Thoracic aorta (tissue), 2 donors: ENCODE measurements around the gene KCTD10. TPM values are rescaled to one million over a fixed set of nuclear protein-coding genes. Genes with fewer than 3 reads are reported as not detected.
"Not testable (repeated sequence)": the region's sequence is repeated elsewhere in the genome, so short reads cannot be mapped to it uniquely, and the experiment has no call there.

Source experiments
- ATAC-seq: fragments of 150-250 bp; one replicate; pipeline ENCODE4 v1.8.0; 2017; ENCODE audit warnings: low read depth; ENCODE audit not compliant: insufficient number of reproducible peaks, low FRiP score
- DNase-seq: peaks from one replicate; pipeline ENCODE4 v3.0.0-alpha.2; 2020; ENCODE audit warnings: low spot score
- H3K27ac ChIP-seq, 2 donors: fragments of 200-600 bp; sonication (generic); 1 replicate in 1 of 2; 2 replicates in 1 of 2; pipeline ENCODE4 v1.5.1; 2016; ENCODE audit warnings: mild to moderate bottlenecking in 2 of 2, moderate library complexity in 2 of 2
- H3K27me3 ChIP-seq: fragments of 200-600 bp; sonication (generic); replicated peaks from 2 replicates; pipeline ENCODE4 v1.6.0; 2016; ENCODE audit warnings: mild to moderate bottlenecking; ENCODE audit not compliant: insufficient read depth
- H3K36me3 ChIP-seq: fragments of 200-600 bp; sonication (generic); one replicate; pipeline ENCODE4 v1.5.1; 2016
- H3K4me1 ChIP-seq, 2 donors: fragments of 200-600 bp; sonication (generic); 1 replicate in 1 of 2; 2 replicates in 1 of 2; pipeline versions ENCODE4 v1.5.1 to v1.6.0; 2016; ENCODE audit warnings: low read depth in 2 of 2, mild to moderate bottlenecking in 1 of 2; ENCODE audit not compliant: control insufficient read depth in 1 of 2
- H3K4me3 ChIP-seq: fragments of 200-600 bp; sonication (generic); 2 replicates; pipeline ENCODE4 v1.5.1; 2016; ENCODE audit warnings: mild to moderate bottlenecking
- H3K9me3 ChIP-seq: fragments of 200-600 bp; sonication (generic); 2 replicates; pipeline ENCODE4 v1.5.1; 2016
- total RNA-seq, 2 donors: library from RNA; depleted of rRNA; stranded (reverse); fragments of >200 nt; gene quantifications; one replicate each; pipeline versions ENCODE4 v1.1.0 to v1.2.3, GENCODE V29; 2016
- TF ChIP-seq, protein P1 (sequence below): fragments of 200-600 bp; sonication (generic); IDR thresholded peaks from one replicate; pipeline ENCODE4 v1.5.1; 2019; ENCODE audit warnings: antibody characterized with exemption

KCTD10 gene
- total RNA-seq, 2 donors from 2014 or later: 109 to 271 TPM

DNA sequence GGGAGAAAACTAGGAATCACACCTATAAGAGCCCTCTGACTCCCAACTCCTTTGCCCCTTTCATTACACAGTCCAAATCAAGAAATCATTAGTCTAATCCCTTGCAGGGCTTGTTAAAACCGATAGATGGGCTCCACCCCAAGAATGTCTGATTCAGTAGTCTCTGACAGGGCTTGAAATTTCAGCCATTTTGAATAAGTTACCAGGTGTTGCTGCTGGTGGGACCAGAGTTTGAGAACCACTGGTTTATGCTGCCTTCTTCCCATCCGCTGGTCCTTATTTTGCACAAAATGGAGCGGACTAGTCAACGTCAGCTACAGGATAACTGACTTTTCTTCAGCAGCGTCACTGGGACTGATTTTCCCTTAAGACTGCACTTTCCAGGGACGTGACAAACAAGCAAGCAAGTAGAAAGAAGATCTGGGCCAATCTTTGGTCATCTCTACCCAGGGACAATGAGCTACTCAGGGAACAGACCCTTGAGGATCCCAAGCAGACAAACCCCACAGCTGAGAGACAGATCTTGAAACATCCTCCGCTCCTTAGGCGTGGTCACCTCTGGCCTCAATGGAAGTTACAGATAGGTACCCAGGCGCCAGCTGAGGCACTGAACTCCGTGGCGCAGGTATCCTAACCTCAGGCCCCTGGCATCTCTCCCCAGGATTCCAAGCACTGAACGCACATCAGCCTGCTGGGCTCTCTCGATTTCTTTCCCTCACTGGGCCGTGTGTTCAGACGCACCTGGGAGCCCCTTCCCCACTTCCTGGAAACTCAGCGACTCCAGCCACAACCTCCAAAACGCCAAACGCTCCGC is 900 bp downstream of the KCTD10 start:
- no peak for DNase-seq
- Histone ChIP-seq H3K4me3 (peak overlapping the region; percentile 77), H3K36me3 (no peaks in the 10 kb centered on the region), H3K4me1 (peaks cover 33 to 63% of the 10 kb centered on the region in 2 donors), H3K27me3 (no peaks in the 10 kb centered on the region), H3K27ac (peak overlapping the region; percentile 93 to 99), H3K9me3 (no peaks in the 10 kb centered on the region)
- TF ChIP-seq, protein P1, sequence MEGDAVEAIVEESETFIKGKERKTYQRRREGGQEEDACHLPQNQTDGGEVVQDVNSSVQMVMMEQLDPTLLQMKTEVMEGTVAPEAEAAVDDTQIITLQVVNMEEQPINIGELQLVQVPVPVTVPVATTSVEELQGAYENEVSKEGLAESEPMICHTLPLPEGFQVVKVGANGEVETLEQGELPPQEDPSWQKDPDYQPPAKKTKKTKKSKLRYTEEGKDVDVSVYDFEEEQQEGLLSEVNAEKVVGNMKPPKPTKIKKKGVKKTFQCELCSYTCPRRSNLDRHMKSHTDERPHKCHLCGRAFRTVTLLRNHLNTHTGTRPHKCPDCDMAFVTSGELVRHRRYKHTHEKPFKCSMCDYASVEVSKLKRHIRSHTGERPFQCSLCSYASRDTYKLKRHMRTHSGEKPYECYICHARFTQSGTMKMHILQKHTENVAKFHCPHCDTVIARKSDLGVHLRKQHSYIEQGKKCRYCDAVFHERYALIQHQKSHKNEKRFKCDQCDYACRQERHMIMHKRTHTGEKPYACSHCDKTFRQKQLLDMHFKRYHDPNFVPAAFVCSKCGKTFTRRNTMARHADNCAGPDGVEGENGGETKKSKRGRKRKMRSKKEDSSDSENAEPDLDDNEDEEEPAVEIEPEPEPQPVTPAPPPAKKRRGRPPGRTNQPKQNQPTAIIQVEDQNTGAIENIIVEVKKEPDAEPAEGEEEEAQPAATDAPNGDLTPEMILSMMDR: no peak
- no peak for ATAC-seq

DNA sequence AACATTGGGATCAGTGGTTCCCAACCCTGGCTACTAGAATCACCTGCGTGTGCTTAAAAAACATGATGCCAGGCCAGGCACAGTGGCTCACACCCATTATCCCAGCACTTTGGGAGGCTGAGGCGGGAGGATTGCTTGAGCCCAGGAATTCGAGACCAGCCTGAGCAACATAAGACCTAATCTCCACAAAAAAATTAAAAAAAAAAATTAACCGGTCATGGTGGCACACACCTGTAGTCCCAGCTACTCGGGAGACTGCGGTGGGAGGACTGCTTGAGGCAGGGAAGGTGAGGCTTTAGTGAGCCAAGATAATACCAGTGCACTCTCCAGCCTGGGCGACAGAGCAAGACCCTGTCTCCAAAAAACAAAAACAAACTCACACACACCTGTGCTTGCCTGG is 2.0 kb downstream of the KCTD10 start:
- H3K36me3 ChIP-seq: no peaks in the 10 kb centered on the region
- TF ChIP-seq, protein P1: no peak
- H3K27ac ChIP-seq: peak overlapping the region; percentile 93 to 99
- no peaks in the 10 kb centered on the region for H3K27me3 ChIP-seq
- peaks cover 42 to 74% of the 10 kb centered on the region in 2 donors for H3K4me1 ChIP-seq
- DNase-seq: no peak
- no peak for ATAC-seq
- peak overlapping the region; percentile 77 for H3K4me3 ChIP-seq
- H3K9me3 ChIP-seq: no peaks in the 10 kb centered on the region

DNA sequence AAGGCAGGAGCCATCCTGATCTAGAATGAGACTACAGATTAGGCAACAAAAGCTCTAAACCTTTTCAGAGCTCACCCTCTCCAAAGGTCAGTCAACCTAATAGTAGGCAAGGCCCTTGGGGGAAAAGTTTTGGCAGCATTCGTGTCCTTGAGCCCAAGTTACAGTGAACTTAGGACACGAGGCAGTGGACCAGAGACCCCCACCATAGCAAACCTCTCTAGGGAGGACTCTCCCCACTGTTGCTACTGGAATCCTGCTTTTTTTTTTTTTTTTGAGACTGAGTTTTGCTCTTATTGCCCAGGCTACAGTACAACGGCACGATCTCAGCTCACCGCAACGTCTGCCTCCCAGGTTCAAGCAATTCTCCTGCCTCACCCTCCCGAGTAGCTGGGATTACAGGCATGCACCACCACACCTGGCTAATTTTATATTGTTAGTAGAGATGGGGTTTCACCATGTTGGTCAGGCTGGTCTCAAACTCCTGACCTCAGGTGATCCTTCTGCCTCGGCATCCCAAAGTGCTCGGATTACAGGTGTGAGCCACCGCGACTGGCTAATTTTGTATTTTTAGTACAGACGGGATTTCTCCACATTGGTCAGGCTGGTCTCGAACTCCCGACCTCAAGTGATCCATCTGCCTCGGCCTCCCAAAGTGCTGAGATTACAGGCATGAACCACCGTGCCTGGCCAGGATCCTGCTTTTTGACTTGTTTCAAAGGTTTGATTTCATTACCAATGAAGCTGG is 3.4 kb downstream of the KCTD10 start:
- H3K4me1 ChIP-seq: peaks cover 42 to 79% of the 10 kb centered on the region in 2 donors
- not testable (repeated sequence) for H3K4me3 ChIP-seq, ATAC-seq, H3K9me3 ChIP-seq, H3K36me3 ChIP-seq, DNase-seq, H3K27me3 ChIP-seq
- peak overlapping the region; percentile 22 to 42 for H3K27ac ChIP-seq

DNA sequence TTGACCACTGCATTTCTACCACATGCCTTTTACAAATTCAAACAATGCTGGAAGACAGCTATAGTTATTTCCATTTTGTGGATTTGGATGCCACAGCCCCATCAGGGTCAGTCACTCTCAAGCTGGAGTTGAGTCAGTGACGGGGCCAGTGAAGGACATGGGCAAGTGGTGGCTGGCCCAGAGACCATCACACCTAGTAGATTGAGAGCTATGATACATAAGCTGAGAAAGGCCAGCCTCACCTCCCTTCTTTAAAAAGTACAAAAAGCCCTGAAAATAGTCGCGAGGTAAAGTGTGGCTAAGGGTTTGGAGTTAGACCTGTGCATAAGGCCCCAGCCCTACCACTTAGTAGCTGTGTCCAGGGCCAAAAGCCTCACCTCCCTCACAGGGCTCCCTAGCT is 4.1 kb downstream of the KCTD10 start:
- H3K9me3 ChIP-seq: no peaks in the 10 kb centered on the region
- H3K27me3 ChIP-seq: no peaks in the 10 kb centered on the region
- TF ChIP-seq, protein P1: no peak
- peaks cover 36 to 79% of the 10 kb centered on the region in 2 donors for H3K4me1 ChIP-seq
- no peak for DNase-seq
- H3K36me3 ChIP-seq: peaks cover 12% of the 10 kb centered on the region
- no peak for ATAC-seq
- no peak overlapping the region for H3K4me3 ChIP-seq
- peak overlapping the region; percentile 22 to 42 for H3K27ac ChIP-seq

DNA sequence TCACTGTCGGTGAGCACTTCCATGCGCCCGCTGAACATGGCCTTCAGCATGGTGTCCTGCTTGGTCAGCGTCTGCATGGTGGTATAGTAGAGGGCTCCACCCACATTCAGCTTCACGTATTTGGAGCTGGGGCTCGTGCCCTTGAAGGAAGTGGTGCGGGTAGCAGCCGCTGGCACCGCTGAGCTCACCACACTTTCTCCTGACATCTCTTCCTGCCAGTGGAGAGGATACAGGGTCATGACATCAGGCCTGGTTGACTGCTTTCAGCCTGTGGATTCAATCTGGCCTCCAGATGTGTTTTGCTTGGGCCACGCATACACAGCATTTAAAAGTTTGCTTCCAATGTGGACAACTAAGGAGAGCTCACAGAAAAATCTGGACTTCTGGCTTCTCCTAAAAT is 7.6 kb downstream of the KCTD10 start:
- ATAC-seq: no peak

More for the DNA sequence above, 7.6 kb downstream of the KCTD10 start:
- H3K9me3 ChIP-seq: no peaks in the 10 kb centered on the region
- peaks cover 29% of the 10 kb centered on the region for H3K36me3 ChIP-seq
- H3K27ac ChIP-seq: peak overlapping the region in 1 of 2 donors; percentile 49
- H3K4me1 ChIP-seq: peaks cover 52 to 99% of the 10 kb centered on the region in 2 donors
- no peak overlapping the region for H3K4me3 ChIP-seq
- DNase-seq: no peak
- TF ChIP-seq, protein P1: no peak
- no peaks in the 10 kb centered on the region for H3K27me3 ChIP-seq
